Osteoblast (primary cell): ENCODE measurements around the gene ATP2B3. TPM values are rescaled to one million over a fixed set of nuclear protein-coding genes. Genes with fewer than 3 reads are reported as not detected.

Source experiments
- DNase-seq: peaks from one replicate; pipeline ENCODE4 v3.0.0; 2011; ENCODE audit warnings: low spot score, mixed read lengths; ENCODE audit not compliant: insufficient read length; ENCODE audit errors: missing footprints
- H2AFZ ChIP-seq: 2 replicates; pipeline ENCODE4 v1.6.0; 2011; ENCODE audit warnings: mild to moderate bottlenecking, low read length
- H3K27ac ChIP-seq: 2 replicates; pipeline ENCODE4 v1.5.1; 2011; ENCODE audit warnings: mild to moderate bottlenecking, low read depth, low read length, moderate library complexity
- H3K27me3 ChIP-seq: 2 replicates; pipeline ENCODE4 v1.6.0; 2012; ENCODE audit warnings: mild to moderate bottlenecking, control low read depth, inconsistent platforms, low read length, moderate library complexity; ENCODE audit not compliant: insufficient read depth
- H3K36me3 ChIP-seq: 2 replicates; pipeline ENCODE4 v1.5.1; 2011; ENCODE audit warnings: mild to moderate bottlenecking, low read length, control low read depth, moderate library complexity; ENCODE audit not compliant: insufficient read depth
- H3K4me1 ChIP-seq: 2 replicates; pipeline ENCODE4 v1.5.1; 2011; ENCODE audit warnings: mild to moderate bottlenecking, low read length, control low read depth, moderate library complexity; ENCODE audit not compliant: insufficient read depth
- H3K4me2 ChIP-seq: 2 replicates; pipeline ENCODE4 v1.6.0; 2011; ENCODE audit warnings: mild to moderate bottlenecking, low read length; ENCODE audit not compliant: insufficient read depth
- H3K4me3 ChIP-seq: fragments of 200-600 bp; sonication (generic); 3 replicates; pipeline ENCODE4 v1.5.1; 2012; ENCODE audit warnings: mild to moderate bottlenecking, low read length, inconsistent platforms; ENCODE audit not compliant: insufficient read depth
- H3K79me2 ChIP-seq: 2 replicates; pipeline ENCODE4 v1.6.0; 2012; ENCODE audit warnings: mild to moderate bottlenecking, low read length, control low read depth, inconsistent platforms; ENCODE audit not compliant: insufficient read depth
- H3K9me3 ChIP-seq: 2 replicates; pipeline ENCODE4 v1.5.1; 2011; ENCODE audit warnings: low read depth, low read length, control low read depth
- H4K20me1 ChIP-seq: 2 replicates; pipeline ENCODE4 v1.6.0; 2012; ENCODE audit warnings: mild to moderate bottlenecking, low read length, control low read depth; ENCODE audit not compliant: insufficient read depth
- total RNA-seq: library from RNA; depleted of rRNA; stranded (reverse); fragments of >200 nt; gene quantifications from 2 replicates; pipeline ENCODE4 v1.2.3, GENCODE V29; 2012
- TF ChIP-seq, protein P1 (sequence below): IDR thresholded peaks from 2 replicates; pipeline ENCODE4 v1.5.1; 2011; ENCODE audit warnings: mild to moderate bottlenecking, low read depth, low read length, moderate library complexity; ENCODE audit errors: extremely low read depth

Gene ATP2B3
- total RNA-seq, 1 donor = not detected

DNA sequence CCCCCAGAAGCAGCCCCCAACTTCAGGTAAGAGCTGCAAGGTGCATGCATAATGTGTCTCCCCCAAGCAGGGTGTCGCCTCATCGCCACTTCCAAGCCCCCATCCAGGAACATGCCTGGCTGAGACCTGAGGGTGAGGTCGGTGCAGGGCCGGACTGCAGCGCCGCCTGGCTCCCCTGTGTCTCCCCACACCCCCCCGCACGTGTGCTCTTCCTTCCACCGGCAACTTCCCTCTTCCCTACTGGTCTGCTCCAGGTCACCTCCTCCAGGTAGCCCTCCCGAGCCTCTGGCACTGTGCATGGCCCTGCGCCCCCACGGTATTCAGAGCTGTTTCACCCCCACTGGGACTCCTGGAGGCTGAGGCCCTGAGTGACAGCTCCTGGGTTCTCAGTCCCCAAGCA is 24.9 kb upstream of the ATP2B3 start:
- Histone ChIP-seq H3K9me3 (no peaks in the 10 kb centered on the region), H3K4me1 (peaks cover 14% of the 10 kb centered on the region), H3K4me2 (no peak overlapping the region), H2AFZ (no peak overlapping the region), H3K36me3 (no peaks in the 10 kb centered on the region), H3K4me3 (no peak overlapping the region), H4K20me1 (peaks cover 7% of the 10 kb centered on the region), H3K79me2 (peaks cover 19% of the 10 kb centered on the region), H3K27ac (no peak overlapping the region), H3K27me3 (no peaks in the 10 kb centered on the region)
- no peak for DNase-seq
- TF ChIP-seq, protein P1, sequence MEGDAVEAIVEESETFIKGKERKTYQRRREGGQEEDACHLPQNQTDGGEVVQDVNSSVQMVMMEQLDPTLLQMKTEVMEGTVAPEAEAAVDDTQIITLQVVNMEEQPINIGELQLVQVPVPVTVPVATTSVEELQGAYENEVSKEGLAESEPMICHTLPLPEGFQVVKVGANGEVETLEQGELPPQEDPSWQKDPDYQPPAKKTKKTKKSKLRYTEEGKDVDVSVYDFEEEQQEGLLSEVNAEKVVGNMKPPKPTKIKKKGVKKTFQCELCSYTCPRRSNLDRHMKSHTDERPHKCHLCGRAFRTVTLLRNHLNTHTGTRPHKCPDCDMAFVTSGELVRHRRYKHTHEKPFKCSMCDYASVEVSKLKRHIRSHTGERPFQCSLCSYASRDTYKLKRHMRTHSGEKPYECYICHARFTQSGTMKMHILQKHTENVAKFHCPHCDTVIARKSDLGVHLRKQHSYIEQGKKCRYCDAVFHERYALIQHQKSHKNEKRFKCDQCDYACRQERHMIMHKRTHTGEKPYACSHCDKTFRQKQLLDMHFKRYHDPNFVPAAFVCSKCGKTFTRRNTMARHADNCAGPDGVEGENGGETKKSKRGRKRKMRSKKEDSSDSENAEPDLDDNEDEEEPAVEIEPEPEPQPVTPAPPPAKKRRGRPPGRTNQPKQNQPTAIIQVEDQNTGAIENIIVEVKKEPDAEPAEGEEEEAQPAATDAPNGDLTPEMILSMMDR = no peak

DNA sequence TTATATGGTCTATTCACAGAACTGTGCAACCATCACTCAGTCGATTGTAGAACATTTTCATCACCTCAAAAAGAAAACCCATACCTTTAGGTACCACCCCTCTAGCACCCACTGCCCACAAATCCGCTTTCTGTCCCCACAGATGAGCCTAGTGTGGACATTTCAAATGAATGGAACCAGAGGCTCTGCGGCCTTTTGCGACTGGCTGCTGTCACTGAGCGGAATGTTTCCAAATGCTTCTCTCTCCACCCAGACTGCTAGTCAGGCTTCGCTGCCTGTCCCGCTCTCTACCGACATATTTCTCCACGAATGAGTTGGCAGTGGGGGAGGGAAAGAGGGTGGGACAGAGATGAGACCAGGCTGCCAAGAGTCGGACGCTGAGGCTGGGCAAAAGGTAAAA is 24.4 kb upstream of the ATP2B3 start:
- Histone ChIP-seq H3K79me2 (peaks cover 24% of the 10 kb centered on the region), H2AFZ (no peak overlapping the region), H3K4me2 (no peak overlapping the region), H3K27ac (no peak overlapping the region), H3K4me1 (peaks cover 13% of the 10 kb centered on the region), H3K4me3 (no peak overlapping the region), H3K9me3 (no peaks in the 10 kb centered on the region), H4K20me1 (peaks cover 11% of the 10 kb centered on the region), H3K27me3 (no peaks in the 10 kb centered on the region), H3K36me3 (no peaks in the 10 kb centered on the region)
- DNase-seq = no peak
- TF ChIP-seq, protein P1 = no peak

- peaks cover 34% of the 10 kb centered on the region for H3K79me2 ChIP-seq
- H3K4me2 ChIP-seq = peak overlapping the region; percentile 51
- H3K9me3 ChIP-seq = no peaks in the 10 kb centered on the region
- peaks cover 19% of the 10 kb centered on the region for H4K20me1 ChIP-seq
- TF ChIP-seq, protein P1 = no peak
- H3K4me3 ChIP-seq = peak overlapping the region; percentile 51
- DNase-seq = no peak
- H3K36me3 ChIP-seq = no peaks in the 10 kb centered on the region
- H3K4me1 ChIP-seq = peaks cover 15% of the 10 kb centered on the region
- no peak overlapping the region for H2AFZ ChIP-seq
- H3K27me3 ChIP-seq = no peaks in the 10 kb centered on the region
- H3K27ac ChIP-seq = peak overlapping the region; percentile 51
Measured at GRCh38 chrX:153494061-153494460, 23.4 kb upstream of the ATP2B3 start.

GRCh38 chrX:153494541-153495361 is 22.7 kb upstream of the ATP2B3 start, which contains the start of gene BGN:
Gene BGN (plus strand): TSS chrX:153494980. CDS start chrX:153504632, 9,652 bp downstream.
- no peaks in the 10 kb centered on the region for H3K36me3 ChIP-seq
- H3K27ac ChIP-seq = peak within 1 kb of the TSS; percentile 51
- H3K9me3 ChIP-seq = no peaks in the 10 kb centered on the region
- DNase-seq = peak; percentile 95
- peak within 1 kb of the TSS; percentile 82 for H3K4me3 ChIP-seq
- H3K79me2 ChIP-seq = peaks cover 41% of the 10 kb centered on the region
- H2AFZ ChIP-seq = no peak within 1 kb of the TSS
- H3K27me3 ChIP-seq = no peaks in the 10 kb centered on the region
- H4K20me1 ChIP-seq = peaks cover 26% of the 10 kb centered on the region
- TF ChIP-seq, protein P1 = peak; percentile 36
- peak within 1 kb of the TSS; percentile 80 for H3K4me2 ChIP-seq
- peaks cover 20% of the 10 kb centered on the region for H3K4me1 ChIP-seq
